ENCODE measurements around the gene SCUBE1.

Gene SCUBE1

GRCh38 chr22:43298062-43298801 lies 44.9 kb downstream of the SCUBE1 start:
- TF ChIP-seq CTCF (IDR thresholded peaks at IDR 0.05): no peak

DNA sequence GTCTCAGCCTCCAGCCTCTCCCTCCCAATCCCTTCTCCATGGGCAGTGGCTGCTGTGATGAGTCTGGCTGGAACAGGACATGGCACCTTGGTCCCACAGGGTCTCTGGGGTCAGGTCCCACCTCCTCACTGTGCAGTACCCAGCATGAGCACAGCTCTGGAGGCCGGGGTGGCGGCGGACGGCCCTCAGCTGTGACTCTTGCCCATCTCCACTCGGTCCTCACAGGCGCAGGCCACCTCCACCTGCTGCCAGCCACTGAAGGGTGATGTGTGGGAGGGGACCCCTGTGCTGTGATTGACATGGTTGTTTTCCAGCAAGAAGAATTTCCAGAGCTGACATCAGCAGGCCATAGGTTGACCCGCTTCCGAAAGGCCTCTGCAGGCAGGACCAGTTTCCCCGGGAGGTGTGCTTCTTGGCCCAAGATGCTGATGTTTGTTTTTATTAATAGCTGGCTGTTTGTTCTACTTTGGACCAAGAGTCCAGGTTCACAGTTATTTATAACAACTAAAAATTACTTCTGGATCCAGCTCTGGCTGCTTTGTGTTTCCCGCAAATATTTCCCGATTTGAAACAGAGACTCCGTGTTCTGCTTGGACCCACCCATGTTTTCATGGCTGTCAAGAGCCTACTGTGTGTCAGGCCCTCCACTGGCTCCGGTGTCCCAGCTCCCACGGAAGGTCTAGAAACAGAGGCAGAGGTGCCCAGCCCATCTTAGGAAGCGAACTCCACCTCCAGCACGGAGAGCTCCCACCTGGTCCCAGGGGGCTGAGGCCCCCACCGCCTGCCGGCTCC lies 45.7 kb downstream of the SCUBE1 start:
- TF ChIP-seq CTCF (IDR thresholded peaks at IDR 0.05): no peak

GRCh38 chr22:43296276-43296902 lies 46.8 kb downstream of the SCUBE1 start:
- TF ChIP-seq CTCF (IDR thresholded peaks at IDR 0.05): no peak

- TF ChIP-seq CTCF (IDR thresholded peaks at IDR 0.05): no peak
Measured at GRCh38 chr22:43295660-43296059, 47.5 kb downstream of the SCUBE1 start.

GRCh38 chr22:43295173-43295572 lies 48.0 kb downstream of the SCUBE1 start:
- no peak for TF ChIP-seq CTCF (IDR thresholded peaks at IDR 0.05)

GRCh38 chr22:43293655-43294392 lies 49.3 kb downstream of the SCUBE1 start:
- TF ChIP-seq CTCF (IDR thresholded peaks at IDR 0.05): no peak

GRCh38 chr22:43293259-43293654 lies 49.9 kb downstream of the SCUBE1 start:
- TF ChIP-seq CTCF (IDR thresholded peaks at IDR 0.05): no peak

All from LNCAP (cell line).